Measurements from ENCODE around the gene GTF3C2.
A peak's percentile ranks its signal among the peaks of the same experiment; 100 is the strongest.
"Not testable (repeated sequence)": the region's sequence is repeated elsewhere in the genome, so short reads cannot be mapped to it uniquely, and the experiment has no call there.

Gene GTF3C2

GRCh38 chr2:27372937-27373336, 16.4 kb upstream of the GTF3C2 start:
- no peak for DNase-seq

DNA sequence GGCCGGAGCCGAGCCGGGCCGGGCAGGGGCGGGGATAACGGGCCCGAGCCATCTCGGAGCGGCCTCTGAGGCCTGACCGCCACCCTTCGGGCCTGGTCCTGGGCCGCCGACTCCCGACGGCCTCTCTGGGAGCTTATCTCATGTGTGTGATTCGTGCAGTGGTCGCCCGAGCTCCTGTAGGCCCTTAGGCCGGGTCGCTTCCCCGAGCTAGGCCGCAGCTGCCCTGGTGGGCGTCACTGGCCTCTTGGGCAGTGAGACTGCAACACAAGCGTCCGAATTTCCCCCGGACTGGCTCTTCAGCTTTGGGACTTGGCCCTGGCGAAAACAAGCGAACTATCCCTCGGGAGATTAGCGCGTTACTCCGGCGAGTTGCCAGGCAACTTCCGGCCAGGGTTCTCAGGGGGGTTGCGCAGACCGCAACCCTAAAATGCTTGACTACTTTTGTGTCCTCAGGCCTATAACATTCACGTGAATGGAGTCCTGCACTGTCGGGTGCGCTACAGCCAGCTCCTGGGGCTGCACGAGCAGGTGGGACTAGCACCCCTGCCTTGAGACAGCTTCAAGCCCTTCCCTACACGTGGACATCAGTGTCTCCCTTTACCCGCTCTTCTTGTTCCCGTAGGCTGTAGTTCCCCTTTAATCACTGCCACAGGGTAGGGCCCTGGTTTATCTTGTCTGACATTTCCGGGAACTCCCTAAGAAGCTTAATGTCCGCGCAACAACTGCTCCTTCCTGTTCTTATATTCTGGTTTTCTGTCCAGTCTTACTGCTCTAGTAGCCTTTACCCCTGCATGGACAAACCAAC, 14.5 kb upstream of the GTF3C2 start:
- DNase-seq = peak; percentile 32 to 48

DNA sequence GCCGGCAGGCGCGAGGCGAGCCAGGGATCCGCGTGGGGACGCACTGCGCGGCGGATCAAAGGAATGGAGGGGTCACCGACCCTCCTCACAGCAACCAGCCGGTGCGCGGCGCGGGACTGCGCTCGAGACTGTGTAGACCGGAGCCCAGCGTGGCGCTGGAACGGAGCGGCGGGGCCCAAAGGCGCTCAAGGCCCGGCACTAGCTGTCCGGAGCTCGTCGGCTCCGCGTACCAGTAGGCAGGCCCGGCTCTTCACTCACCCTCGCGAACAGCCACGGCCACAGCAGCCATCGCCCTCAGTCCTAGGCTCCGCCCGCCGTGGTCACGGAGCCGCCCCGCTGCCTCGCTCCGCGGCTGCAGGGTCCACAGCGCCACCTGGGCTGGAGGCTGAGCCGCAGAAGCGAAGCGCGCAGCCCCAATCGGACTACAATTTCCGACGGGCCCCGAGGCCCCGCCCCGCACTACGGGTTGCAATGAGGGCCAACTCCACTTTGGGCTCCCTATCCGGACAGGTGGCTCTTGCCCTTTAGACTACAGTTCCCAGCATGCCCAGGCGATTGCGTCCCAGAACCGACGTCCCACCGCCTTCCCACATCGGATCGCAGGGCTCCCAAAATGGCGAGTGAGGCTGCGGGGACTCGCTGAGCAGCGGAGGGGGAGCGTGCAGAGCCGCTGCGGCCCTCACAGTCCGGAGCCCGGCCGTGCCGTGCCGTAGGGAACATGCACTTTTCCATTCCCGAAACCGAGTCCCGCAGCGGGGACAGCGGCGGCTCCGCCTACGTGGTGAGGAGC, 13.7 kb upstream of the GTF3C2 start, which contains the start of the genes EIF2B4 and SNX17:
Gene EIF2B4 (minus strand): TSS at position 313 of the 790 bp plus-strand sequence. CDS start 24 bp downstream, at position 289.
Gene SNX17 (plus strand): TSS at position 591 of the 790 bp plus-strand sequence. CDS start 128 bp downstream, at position 719.
- DNase-seq = peak; percentile 93 to 98

- no peak for DNase-seq
Measured at GRCh38 chr2:27369471-27370025, 13.0 kb upstream of the GTF3C2 start.

DNA sequence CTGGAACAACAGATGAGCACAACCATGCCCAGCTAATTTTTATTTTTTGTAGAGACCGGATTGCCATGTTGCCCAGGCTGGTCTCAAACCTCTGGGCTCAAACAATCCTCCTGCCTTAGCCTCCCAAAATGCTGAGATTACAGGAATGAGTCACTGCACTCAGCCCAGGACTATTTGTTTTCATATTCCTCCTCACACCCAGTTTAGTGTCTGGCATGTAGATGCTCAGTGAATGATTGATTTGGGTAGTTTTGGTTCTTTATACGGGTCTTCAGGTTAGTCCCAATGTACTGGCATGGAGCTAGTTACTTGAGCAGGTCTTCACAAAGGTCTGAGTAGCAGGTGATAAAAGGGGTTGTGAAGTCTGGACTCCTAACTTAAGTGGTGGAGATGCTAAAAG, 7.4 kb upstream of the GTF3C2 start:
- DNase-seq = no peak

DNA sequence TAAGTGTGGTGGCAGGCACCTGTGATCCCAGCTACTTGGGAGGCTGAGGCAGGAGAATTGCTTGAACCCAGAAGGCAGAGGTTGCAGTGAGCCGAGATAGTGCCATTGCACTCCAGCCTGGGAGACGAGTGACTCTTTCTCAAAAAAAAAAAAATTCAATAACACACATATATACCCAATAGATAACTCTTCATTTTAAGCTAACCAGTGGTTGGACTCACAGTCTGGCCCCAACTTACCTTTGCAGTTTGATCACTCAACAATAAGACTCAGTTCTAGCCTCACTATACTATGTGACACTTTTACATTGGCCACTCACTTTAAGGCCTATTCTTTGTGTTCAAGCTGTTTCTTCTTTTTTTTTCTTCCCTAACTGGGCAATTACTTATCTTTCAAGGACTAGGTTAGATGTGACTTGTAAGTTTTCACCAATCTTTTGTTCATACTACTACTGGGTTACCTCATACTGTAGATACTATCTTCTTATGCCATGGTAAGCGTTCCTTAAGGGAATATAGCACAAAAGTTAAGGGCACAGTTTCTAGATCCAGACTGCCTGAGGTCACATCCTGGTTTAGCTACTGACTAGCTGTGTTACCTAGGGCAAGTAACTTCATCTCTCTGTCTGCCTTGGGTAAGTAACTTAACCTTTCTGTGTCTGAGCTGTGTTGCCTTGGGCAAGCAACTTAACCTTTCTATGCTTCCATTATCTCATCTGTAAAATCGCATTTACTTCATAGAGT, 6.3 kb upstream of the GTF3C2 start:
- DNase-seq = no peak

GRCh38 chr2:27356056-27356381, 545 bp downstream of the GTF3C2 start:
- DNase-seq = peak; percentile 56 to 89

GRCh38 chr2:27354597-27354927, 2.0 kb downstream of the GTF3C2 start:
- DNase-seq = no peak

- no peak for DNase-seq
Measured at GRCh38 chr2:27353762-27354596, 2.6 kb downstream of the GTF3C2 start.

- DNase-seq = not testable (repeated sequence)
Measured at GRCh38 chr2:27353386-27353761, 3.2 kb downstream of the GTF3C2 start.

DNA sequence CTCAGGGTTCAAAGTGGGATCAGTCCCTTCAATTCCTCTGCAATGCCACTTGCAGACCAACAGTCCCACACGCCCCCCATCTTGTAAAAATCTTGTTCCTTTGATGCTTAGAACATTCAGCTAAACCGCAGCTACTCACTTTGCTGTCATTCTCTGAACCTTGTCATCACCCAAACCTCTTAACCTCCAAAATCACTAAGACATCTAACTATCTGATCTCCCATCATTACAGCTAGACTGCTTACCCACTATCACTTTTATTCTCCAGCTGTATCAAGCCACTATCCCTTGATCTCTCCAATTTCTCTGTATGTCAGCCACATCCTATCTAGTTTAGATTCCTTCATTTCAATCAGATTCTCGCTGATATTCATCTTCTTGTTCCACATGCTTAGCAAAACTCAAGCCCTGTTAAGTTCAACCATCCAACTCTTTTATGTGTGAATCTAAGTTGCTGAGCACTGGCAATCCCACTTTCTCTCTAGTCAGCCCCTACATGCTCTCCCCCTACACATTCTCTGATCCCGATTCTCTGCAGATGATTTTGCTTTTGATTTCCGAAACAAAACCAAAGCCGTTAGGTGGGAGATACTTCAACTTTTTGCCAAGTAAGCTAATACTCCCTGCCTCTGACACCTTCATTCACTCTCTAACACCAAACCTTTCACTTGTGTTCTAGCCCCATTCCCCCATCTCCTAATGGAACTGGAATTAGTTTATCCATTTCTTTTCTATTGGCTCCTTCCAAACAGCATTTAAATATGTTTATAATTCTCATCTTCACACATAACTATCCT, 4.6 kb downstream of the GTF3C2 start:
- no peak for DNase-seq

- no peak for DNase-seq
Measured at GRCh38 chr2:27350106-27350693, 6.4 kb downstream of the GTF3C2 start.

- no peak for DNase-seq
Measured at GRCh38 chr2:27347641-27348040, 8.9 kb downstream of the GTF3C2 start.

DNA sequence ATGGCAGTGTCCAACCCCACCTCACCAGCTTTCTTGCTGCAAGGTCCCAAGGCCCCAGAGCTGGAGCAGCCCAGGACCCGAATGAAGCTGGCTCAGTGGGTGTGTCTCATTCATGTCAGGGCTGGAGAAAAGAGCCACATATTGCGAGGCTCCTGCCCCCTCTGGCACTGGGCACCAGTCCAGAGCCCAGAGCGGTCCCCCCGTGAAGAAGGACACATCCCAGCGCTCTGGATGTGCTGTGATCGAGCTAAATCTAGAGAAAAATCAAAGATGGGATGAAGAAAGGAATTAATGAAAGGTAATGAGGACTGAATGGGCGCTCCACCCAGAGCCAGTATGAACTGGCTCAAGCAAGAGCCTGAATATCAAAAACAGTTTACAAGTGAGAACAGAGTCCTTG, 20.4 kb downstream of the GTF3C2 start:
- DNase-seq = no peak

DNA sequence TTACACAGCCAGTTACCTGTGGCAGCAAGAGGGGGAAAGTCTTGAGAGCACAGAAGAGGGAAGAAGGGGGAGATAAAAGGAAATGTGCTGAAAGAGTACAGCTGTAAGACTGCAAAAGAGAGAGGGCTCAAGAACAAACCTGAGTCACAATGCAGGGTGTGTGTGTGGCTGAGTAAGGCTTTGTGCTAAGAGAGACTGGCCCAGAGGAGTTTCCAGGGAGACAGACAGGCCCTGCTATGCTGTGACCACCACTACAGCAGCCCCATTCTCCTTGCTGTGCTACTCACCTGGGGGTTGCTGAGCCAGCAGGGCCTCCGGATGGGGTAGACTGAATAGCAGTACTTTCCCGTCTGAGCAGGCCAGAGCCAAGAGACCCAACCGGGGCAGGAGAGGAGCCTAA, 21.3 kb downstream of the GTF3C2 start:
- no peak for DNase-seq

DNA sequence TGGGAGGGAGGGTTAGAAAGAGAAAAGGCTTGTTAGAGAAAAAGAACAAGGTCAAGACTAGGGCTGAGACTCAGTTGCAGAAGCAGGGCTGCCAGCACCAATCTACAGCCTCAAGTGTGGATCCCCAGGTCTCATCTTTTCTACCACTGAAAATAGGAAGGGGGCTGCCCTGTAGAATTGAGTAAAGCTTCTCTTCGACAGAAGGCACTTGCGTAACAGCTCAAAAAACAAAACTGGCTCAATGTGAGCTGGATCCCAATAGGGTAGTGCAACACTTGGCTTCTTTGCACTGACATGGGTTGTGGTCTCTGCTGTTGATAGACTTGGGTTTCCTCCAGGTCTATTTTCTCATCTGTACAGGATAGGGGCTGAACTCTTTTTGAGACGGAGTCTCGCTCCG, 31.8 kb downstream of the GTF3C2 start:
- DNase-seq = no peak

DNA sequence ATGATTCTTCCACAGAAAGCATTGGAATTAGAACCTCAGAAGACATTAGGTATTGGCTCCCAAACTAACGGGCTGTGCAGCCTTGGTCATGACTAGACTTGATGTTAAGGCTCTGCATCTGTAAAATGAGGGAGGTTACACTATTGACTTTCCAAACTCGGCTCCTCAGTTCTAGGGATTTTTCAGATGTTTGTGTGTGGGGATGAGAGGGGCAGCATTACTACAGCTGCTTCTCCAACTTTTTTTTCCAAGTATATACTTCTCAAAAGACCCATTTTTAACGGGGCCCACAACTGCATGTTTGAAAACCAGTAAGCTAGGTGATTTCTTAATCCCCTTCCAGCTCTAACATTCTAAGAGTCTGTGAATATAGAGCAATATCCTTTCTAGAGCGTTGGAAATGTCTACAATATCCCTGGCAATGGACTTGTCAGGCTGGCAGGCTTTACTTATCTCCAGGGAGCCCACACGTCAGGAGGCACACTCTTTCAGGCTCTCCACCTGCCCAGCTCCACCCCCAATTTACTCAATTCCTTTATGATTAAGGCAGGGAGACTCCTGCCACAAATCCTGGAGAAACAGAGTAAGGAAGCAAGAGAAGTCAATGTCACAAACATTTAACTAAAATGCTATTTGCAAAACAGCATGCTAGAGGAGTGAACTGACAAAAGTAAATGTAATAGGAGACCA, 32.8 kb downstream of the GTF3C2 start:
- DNase-seq = no peak

DNA sequence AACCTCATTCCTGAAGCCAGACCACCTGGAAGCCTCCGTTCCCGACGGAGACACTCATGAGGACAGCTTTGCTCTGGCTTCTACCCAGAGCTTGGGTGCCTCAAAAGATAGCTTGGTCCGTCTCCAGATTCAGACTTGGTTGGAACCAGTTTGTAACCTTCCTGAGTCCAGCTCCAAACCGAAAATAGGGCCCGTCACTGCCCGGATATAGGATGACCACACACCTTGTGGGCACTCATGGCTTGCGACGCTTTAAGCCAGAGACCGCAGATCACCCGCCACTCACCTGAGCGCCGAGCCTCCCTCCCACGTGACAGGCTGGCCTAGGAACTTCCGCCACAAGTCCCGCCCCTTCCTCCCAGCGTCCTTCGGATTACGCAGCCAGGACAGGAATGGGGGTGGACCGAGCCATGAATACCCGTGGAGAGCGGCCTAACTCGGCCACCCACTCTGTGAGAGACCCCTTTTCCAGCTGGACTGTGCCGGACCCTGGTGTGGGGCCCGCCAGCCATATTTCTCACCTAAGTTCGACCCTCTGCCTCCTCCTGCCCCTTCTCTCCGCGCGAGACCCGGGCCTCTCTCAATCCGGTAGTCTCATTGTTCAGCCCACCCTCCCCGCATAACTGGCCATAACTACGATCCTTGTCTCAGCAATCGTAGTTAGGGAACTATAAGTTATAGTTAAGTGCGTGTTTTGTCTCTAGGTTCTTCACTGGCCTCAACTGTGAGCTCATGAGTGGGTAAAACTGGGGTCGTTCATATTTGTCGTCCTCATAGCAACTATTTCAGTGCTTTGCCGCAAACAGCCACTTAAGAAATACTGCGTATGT, 33.6 kb downstream of the GTF3C2 start, which contains the start of gene MPV17:
Gene MPV17 (minus strand): TSS at position 332 of the 830 bp plus-strand sequence. CDS start 580 bp downstream, outside the sequence.
- peak; percentile 62 to 71 for DNase-seq

DNA sequence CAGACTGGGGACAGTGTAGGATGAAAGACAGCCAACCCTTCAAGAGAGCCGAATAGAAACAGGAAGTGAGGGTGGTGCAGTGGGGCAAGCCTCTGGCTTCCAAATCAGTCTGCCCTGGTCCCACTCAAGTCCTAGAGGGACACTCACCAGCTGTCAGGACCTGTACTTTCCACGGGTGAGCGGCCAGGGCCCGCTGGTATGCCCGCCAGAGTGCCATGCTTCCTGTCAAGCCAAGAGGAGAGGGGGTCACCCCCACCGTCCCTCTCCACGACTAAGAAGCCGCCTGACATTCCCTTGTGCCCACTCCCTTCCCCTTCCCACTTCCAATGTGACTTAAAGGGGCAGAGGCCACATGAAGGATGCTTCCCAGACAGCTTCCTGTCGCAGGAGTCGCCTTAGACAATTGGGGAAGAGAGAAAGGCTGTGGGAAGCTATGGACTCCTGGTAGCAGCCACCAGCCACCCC, 34.2 kb downstream of the GTF3C2 start:
- no peak for DNase-seq

Data from bone marrow (tissue), 2 donors.